Neural cell (in vitro differentiated cells): Measurements from ENCODE around the gene QRICH2. TPM values are rescaled to one million over a fixed set of nuclear protein-coding genes. Genes with fewer than 3 reads are reported as not detected.
A peak's percentile ranks its signal among the peaks of the same experiment; 100 is the strongest.
"Not testable (repeated sequence)": the region's sequence is repeated elsewhere in the genome, so short reads cannot be mapped to it uniquely, and the experiment has no call there.

Experiments used
- H2AFZ ChIP-seq: fragments of 200-600, 300-800 bp; sonication (generic), shearing (Covaris generic); 2 replicates; pipeline ENCODE4 v1.6.0; 2014; ENCODE audit warnings: low read depth, mild to moderate bottlenecking, antibody characterized with exemption, low read length, moderate library complexity
- H3F3A ChIP-seq: fragments of 200-600 bp; shearing (Covaris generic); 2 replicates; pipeline ENCODE4 v1.6.1; 2016; ENCODE audit warnings: mild to moderate bottlenecking, moderate library complexity, mixed read lengths, antibody characterized with exemption, low read length; ENCODE audit not compliant: insufficient read depth, poor library complexity, severe bottlenecking
- H3K27ac ChIP-seq: fragments of 200-600, 300-800 bp; sonication (generic), shearing (Covaris generic); 2 replicates; pipeline ENCODE4 v1.5.1; 2014; ENCODE audit warnings: mild to moderate bottlenecking, low read length, moderate library complexity
- H3K27me3 ChIP-seq: fragments of 300-800, 200-600 bp; sonication (generic), shearing (Covaris generic); 2 replicates; pipeline ENCODE4 v1.6.0; 2014; ENCODE audit warnings: mild to moderate bottlenecking, low read depth, low read length, moderate library complexity; ENCODE audit not compliant: insufficient read depth
- H3K36me3 ChIP-seq: fragments of 300-800, 200-600 bp; sonication (generic), shearing (Covaris generic); 2 replicates; pipeline ENCODE4 v1.5.1; 2014; ENCODE audit warnings: mild to moderate bottlenecking, antibody characterized with exemption, low read length, moderate library complexity; ENCODE audit not compliant: insufficient read depth
- H3K4me2 ChIP-seq: fragments of 300-800, 200-600 bp; sonication (generic), shearing (Covaris generic); 2 replicates; pipeline ENCODE4 v1.6.0; 2014; ENCODE audit warnings: mild to moderate bottlenecking, low read length
- H3K4me3 ChIP-seq: fragments of 300-800, 200-600 bp; sonication (generic), shearing (Covaris generic); 2 replicates; pipeline ENCODE4 v1.5.1; 2014; ENCODE audit warnings: mild to moderate bottlenecking, low read length, moderate library complexity
- H3K79me2 ChIP-seq: fragments of 200-600 bp; shearing (Covaris generic); replicated peaks from 2 replicates; pipeline ENCODE4 v1.6.0; 2014; ENCODE audit warnings: mild to moderate bottlenecking, low read length, moderate library complexity; ENCODE audit not compliant: insufficient read depth
- H3K9ac ChIP-seq: fragments of 300-800, 200-600 bp; sonication (generic), shearing (Covaris generic); 2 replicates; pipeline ENCODE4 v1.6.1; 2016; ENCODE audit warnings: mild to moderate bottlenecking, low read length, mixed read lengths
- H3K9me2 ChIP-seq: fragments of 200-600 bp; shearing (Covaris generic); 2 replicates; pipeline ENCODE4 v1.6.1; 2016; ENCODE audit warnings: mild to moderate bottlenecking, low read length, mixed read lengths; ENCODE audit not compliant: insufficient read depth
- H3K9me3 ChIP-seq: fragments of 200-600, 300-800 bp; sonication (generic), shearing (Covaris generic); 2 replicates; pipeline ENCODE4 v1.6.1; 2016; ENCODE audit warnings: mild to moderate bottlenecking, mixed run types, low read length, moderate library complexity, mixed read lengths
- H4K20me1 ChIP-seq: fragments of 200-600 bp; shearing (Covaris generic); 2 replicates; pipeline ENCODE4 v1.6.1; 2016; ENCODE audit warnings: mild to moderate bottlenecking, mixed run types; ENCODE audit not compliant: insufficient read depth
- CTCF ChIP-seq: fragments of 450-650 bp; IDR thresholded peaks from 2 replicates; pipeline ENCODE4 v1.5.1; 2014; ENCODE audit warnings: antibody characterized with exemption, mild to moderate bottlenecking, moderate library complexity; ENCODE audit not compliant: poor library complexity, severe bottlenecking
- EP300 ChIP-seq: fragments of 450-650 bp; conservative IDR thresholded peaks from 2 replicates; pipeline ENCODE4 v1.6.1; 2014; ENCODE audit warnings: antibody characterized with exemption, mild to moderate bottlenecking, moderate library complexity; ENCODE audit not compliant: poor library complexity, severe bottlenecking
- EZH2 ChIP-seq: fragments of 200-600, 300-800 bp; shearing (Covaris generic), sonication (generic); IDR thresholded peaks from 2 replicates; pipeline ENCODE4 v1.6.1; 2014; ENCODE audit warnings: antibody characterized with exemption, low read length, borderline replicate concordance, mild to moderate bottlenecking; ENCODE audit not compliant: insufficient read depth, poor library complexity, severe bottlenecking
- MXI1 ChIP-seq: fragments of 450-650 bp; conservative IDR thresholded peaks from 2 replicates; pipeline ENCODE4 v1.6.1; 2014; ENCODE audit warnings: antibody characterized with exemption, mild to moderate bottlenecking; ENCODE audit not compliant: poor library complexity, severe bottlenecking
- POLR2AphosphoS5 ChIP-seq: IDR thresholded peaks from 2 replicates; pipeline ENCODE4 v1.6.1; 2012
- RAD21 ChIP-seq: fragments of 450-650 bp; conservative IDR thresholded peaks from 2 replicates; pipeline ENCODE4 v1.6.1; 2014; ENCODE audit warnings: antibody characterized with exemption, mild to moderate bottlenecking, moderate library complexity
- REST ChIP-seq: IDR thresholded peaks from 2 replicates; pipeline ENCODE4 v1.6.1; 2012; ENCODE audit warnings: borderline replicate concordance
- SMC3 ChIP-seq: fragments of 450-650 bp; conservative IDR thresholded peaks from 2 replicates; pipeline ENCODE4 v1.6.1; 2014; ENCODE audit warnings: antibody characterized with exemption, mild to moderate bottlenecking, moderate library complexity; ENCODE audit not compliant: poor library complexity
- TAF1 ChIP-seq: IDR thresholded peaks from 2 replicates; pipeline ENCODE4 v1.6.1; 2012; ENCODE audit warnings: low read depth
- polyA plus RNA-seq: library from polyadenylated mRNA; depleted of rRNA; stranded (reverse); fragments of >200 nt; gene quantifications from 2 replicates; pipeline ENCODE4 v1.2.3, GENCODE V29; 2014

The QRICH2 gene
- polyA plus RNA-seq, 1 donor from 2014 or later: 17.3 TPM

- not testable (repeated sequence) for H4K20me1 ChIP-seq, H3K4me3 ChIP-seq, H3K9me3 ChIP-seq, H3K27me3 ChIP-seq, H3K9me2 ChIP-seq, H3K27ac ChIP-seq, H2AFZ ChIP-seq, H3F3A ChIP-seq, H3K4me2 ChIP-seq, H3K36me3 ChIP-seq, H3K9ac ChIP-seq
- H3K79me2 ChIP-seq: peaks cover 24% of the 10 kb centered on the region
Measured at GRCh38 chr17:76267581-76268001, 40.5 kb downstream of the QRICH2 start.

GRCh38 chr17:76267051-76267576 lies 41.0 kb downstream of the QRICH2 start:
- H4K20me1 ChIP-seq: no peaks in the 10 kb centered on the region
- peak overlapping the region; percentile 73 for H3K27ac ChIP-seq
- peaks cover 24% of the 10 kb centered on the region for H3K79me2 ChIP-seq
- no peak overlapping the region for H2AFZ ChIP-seq
- no peaks in the 10 kb centered on the region for H3K9me3 ChIP-seq
- H3F3A ChIP-seq: no peaks in the 10 kb centered on the region
- peak overlapping the region; percentile 99 for H3K4me2 ChIP-seq
- H3K4me3 ChIP-seq: peak overlapping the region; percentile 90
- peak overlapping the region; percentile 86 for H3K9ac ChIP-seq
- H3K36me3 ChIP-seq: no peaks in the 10 kb centered on the region
- H3K27me3 ChIP-seq: no peaks in the 10 kb centered on the region
- no peaks in the 10 kb centered on the region for H3K9me2 ChIP-seq
- no peak for TF ChIP-seq TAF1
- no peak for TF ChIP-seq CTCF
- no peak for TF ChIP-seq MXI1

GRCh38 chr17:76266244-76266938 lies 41.7 kb downstream of the QRICH2 start:
- Histone ChIP-seq H3K9me2 (no peaks in the 10 kb centered on the region), H3K27me3 (no peaks in the 10 kb centered on the region), H3K9me3 (no peaks in the 10 kb centered on the region), H4K20me1 (no peaks in the 10 kb centered on the region), H3F3A (no peaks in the 10 kb centered on the region), H3K9ac (peak overlapping the region; percentile 86), H2AFZ (peak overlapping the region; percentile 56), H3K4me3 (peak overlapping the region; percentile 90), H3K4me2 (peak overlapping the region; percentile 99), H3K79me2 (peaks cover 24% of the 10 kb centered on the region), H3K36me3 (no peaks in the 10 kb centered on the region), H3K27ac (peak overlapping the region; percentile 73)
- no peak for TF ChIP-seq RAD21
- no peak for TF ChIP-seq EP300
- TF ChIP-seq CTCF: no peak
- TF ChIP-seq POLR2AphosphoS5: no peak
- TF ChIP-seq SMC3: no peak
- no peak for TF ChIP-seq TAF1
- no peak for TF ChIP-seq REST
- TF ChIP-seq EZH2: no peak
- no peak for TF ChIP-seq MXI1
